H9 (cell line): ENCODE measurements around the gene ZNF674. TPM values are rescaled to one million over a fixed set of nuclear protein-coding genes. Genes with fewer than 3 reads are reported as not detected.

ENCODE experiments used
- DNase-seq: peaks from one replicate; pipeline ENCODE4 v3.0.0-alpha.2; 2017
- H2AFZ ChIP-seq: one replicate; pipeline ENCODE4 v1.6.1; 2013; ENCODE audit warnings: mild to moderate bottlenecking, low read length, control low read depth, moderate library complexity
- H2AK5ac ChIP-seq: 2 replicates; pipeline ENCODE4 v1.6.1; 2013; ENCODE audit warnings: low read length, control low read depth, mixed read lengths; ENCODE audit not compliant: insufficient read length
- H2BK120ac ChIP-seq: one replicate; pipeline ENCODE4 v1.6.1; 2013; ENCODE audit warnings: low read depth, mild to moderate bottlenecking, low read length, control low read depth, inconsistent platforms; ENCODE audit not compliant: poor library complexity, severe bottlenecking
- H2BK12ac ChIP-seq: 2 replicates; pipeline ENCODE4 v1.6.1; 2013; ENCODE audit warnings: low read length, control low read depth, mixed read lengths, low read depth; ENCODE audit not compliant: insufficient read length
- H2BK15ac ChIP-seq: 2 replicates; pipeline ENCODE4 v1.6.1; 2013; ENCODE audit warnings: low read depth, low read length, control low read depth
- H2BK20ac ChIP-seq: one replicate; pipeline ENCODE4 v1.6.1; 2013; ENCODE audit warnings: low read depth, mild to moderate bottlenecking, low read length, control low read depth, inconsistent platforms; ENCODE audit not compliant: poor library complexity, severe bottlenecking
- H2BK5ac ChIP-seq: 2 replicates; pipeline ENCODE4 v1.6.1; 2013; ENCODE audit warnings: low read length, control low read depth, mixed read lengths; ENCODE audit not compliant: insufficient read length
- H3K14ac ChIP-seq: 2 replicates; pipeline ENCODE4 v1.6.1; 2013; ENCODE audit warnings: low read length, control low read depth; ENCODE audit not compliant: insufficient read depth
- H3K18ac ChIP-seq: 2 replicates; pipeline ENCODE4 v1.6.1; 2013; ENCODE audit warnings: low read depth, mild to moderate bottlenecking, mixed read lengths, low read length, control low read depth; ENCODE audit not compliant: insufficient read length
- H3K23ac ChIP-seq: 2 replicates; pipeline ENCODE4 v1.6.1; 2013; ENCODE audit warnings: low read length, control low read depth, mixed read lengths, low read depth; ENCODE audit not compliant: insufficient read length
- H3K23me2 ChIP-seq: 2 replicates; pipeline ENCODE4 v1.6.1; 2013; ENCODE audit warnings: low read depth, mild to moderate bottlenecking, mixed read lengths, low read length, control low read depth; ENCODE audit not compliant: insufficient read length, poor library complexity, severe bottlenecking
- H3K27ac ChIP-seq: 2 replicates; pipeline ENCODE4 v1.5.1; 2013; ENCODE audit warnings: low read length, control low read depth, mixed read lengths, low read depth; ENCODE audit not compliant: insufficient read length
- H3K27me3 ChIP-seq: 2 replicates; pipeline ENCODE4 v1.6.1; 2013; ENCODE audit warnings: low read length, control low read depth, inconsistent platforms; ENCODE audit not compliant: insufficient read depth
- H3K4ac ChIP-seq: 2 replicates; pipeline ENCODE4 v1.6.1; 2013; ENCODE audit warnings: low read depth, mild to moderate bottlenecking, control low read depth, inconsistent platforms, low read length, moderate library complexity
- H3K4me1 ChIP-seq: 2 replicates; pipeline ENCODE4 v1.6.1; 2013; ENCODE audit warnings: low read length, control low read depth, inconsistent platforms; ENCODE audit not compliant: insufficient read depth
- H3K4me2 ChIP-seq: 2 replicates; pipeline ENCODE4 v1.6.1; 2013; ENCODE audit warnings: low read length, control low read depth, mixed read lengths; ENCODE audit not compliant: insufficient read length, insufficient read depth
- H3K56ac ChIP-seq: 2 replicates; pipeline ENCODE4 v1.6.1; 2013; ENCODE audit warnings: low read depth, mild to moderate bottlenecking, mixed read lengths, low read length, control low read depth; ENCODE audit not compliant: insufficient read length
- H3K79me1 ChIP-seq: 2 replicates; pipeline ENCODE4 v1.6.1; 2013; ENCODE audit warnings: low read depth, mild to moderate bottlenecking, moderate library complexity, low read length, control low read depth, inconsistent platforms; ENCODE audit not compliant: insufficient read depth, poor library complexity, severe bottlenecking
- H3K79me2 ChIP-seq: 2 replicates; pipeline ENCODE4 v1.6.1; 2013; ENCODE audit warnings: low read length, control low read depth, inconsistent platforms; ENCODE audit not compliant: insufficient read depth
- H3K9ac ChIP-seq: 2 replicates; pipeline ENCODE4 v1.6.1; 2013; ENCODE audit warnings: low read length, control low read depth, mixed read lengths; ENCODE audit not compliant: insufficient read length; ENCODE audit errors: extremely low read depth
- H3K9me3 ChIP-seq: one replicate; pipeline ENCODE4 v1.6.1; 2013; ENCODE audit warnings: low read depth, low read length, inconsistent platforms; ENCODE audit not compliant: control insufficient read depth
- H3T11ph ChIP-seq: one replicate; pipeline ENCODE4 v1.6.1; 2013; ENCODE audit warnings: mild to moderate bottlenecking, low read length, control low read depth, inconsistent platforms
- H4K20me1 ChIP-seq: one replicate; pipeline ENCODE4 v1.6.1; 2013; ENCODE audit not compliant: control insufficient read depth, insufficient read length, insufficient read depth
- H4K5ac ChIP-seq: 2 replicates; pipeline ENCODE4 v1.6.1; 2013; ENCODE audit warnings: low read depth, mild to moderate bottlenecking, mixed read lengths, low read length, control low read depth; ENCODE audit not compliant: insufficient read length
- H4K8ac ChIP-seq: replicated peaks from 2 replicates; pipeline ENCODE4 v1.6.1; 2013; ENCODE audit warnings: low read length, control low read depth, mixed read lengths, low read depth; ENCODE audit not compliant: insufficient read length
- H4K91ac ChIP-seq: 2 replicates; pipeline ENCODE4 v1.6.1; 2013; ENCODE audit warnings: low read depth, mild to moderate bottlenecking, moderate library complexity, mixed read lengths, low read length, control low read depth; ENCODE audit not compliant: insufficient read length
- H3K27ac Mint-ChIP-seq, 3 experiments: 2 replicates in 2 of 3; 3 replicates in 1 of 3; pipeline ENCODE4 v1.8.0; 2020 to 2021; ENCODE audit warnings: mixed read lengths in 3 of 3, mild to moderate bottlenecking in 1 of 3, moderate library complexity in 1 of 3
- H3K27me3 Mint-ChIP-seq: 2 replicates; pipeline ENCODE4 v1.8.0; 2021; ENCODE audit warnings: low read depth, mild to moderate bottlenecking, moderate library complexity, mixed read lengths
- H3K36me3 Mint-ChIP-seq, 3 experiments: 2 replicates in 2 of 3; 3 replicates in 1 of 3; pipeline ENCODE4 v1.8.0; 2020 to 2021; ENCODE audit warnings: low read depth in 3 of 3, mixed read lengths in 3 of 3; ENCODE audit not compliant: insufficient read depth in 1 of 3
- H3K4me1 Mint-ChIP-seq, 2 experiments: 2 replicates each; pipeline ENCODE4 v1.8.0; 2020; ENCODE audit warnings: mixed read lengths in 2 of 2
- H3K4me3 Mint-ChIP-seq, 2 experiments: 2 replicates in 1 of 2; 3 replicates in 1 of 2; pipeline ENCODE4 v1.8.0; 2020 to 2021; ENCODE audit warnings: mild to moderate bottlenecking in 2 of 2, mixed read lengths in 2 of 2, moderate library complexity in 1 of 2
- H3K9me3 Mint-ChIP-seq, 2 experiments: 2 replicates in 1 of 2; 3 replicates in 1 of 2; pipeline ENCODE4 v1.8.0; 2020; ENCODE audit warnings: mild to moderate bottlenecking in 2 of 2, mixed read lengths in 2 of 2, moderate library complexity in 1 of 2
- CTCF ChIP-seq: fragments of 200-600 bp; sonication (generic); conservative IDR thresholded peaks from 3 replicates; pipeline ENCODE4 v1.8.0; 2021; ENCODE audit warnings: antibody characterized with exemption, mild to moderate bottlenecking
- WGBS: extraction: QIAGEN DNeasy Blood & Tissue Kit; methylation state at CpG from one replicate; pipeline ENCODE4 v1.1.7; 2013; ENCODE audit warnings: missing lambda C conversion rate, low lambda C conversion rate, mixed read lengths; ENCODE audit not compliant: insufficient read length; ENCODE audit errors: extremely low coverage; 5-methylcytosine and 5-hydroxymethylcytosine counted together
- total RNA-seq: library from RNA; stranded (reverse); gene quantifications from 2 replicates; pipeline ENCODE4 v1.2.1, GENCODE V29; 2021

The ZNF674 gene
- total RNA-seq, 1 experiment from 2014 or later: 10.1 TPM

- no peak overlapping the region for H3T11ph ChIP-seq
- H3K79me2 ChIP-seq: no peaks in the 10 kb centered on the region
- H2BK5ac ChIP-seq: no peak overlapping the region
- H4K8ac ChIP-seq: no peak overlapping the region
- Mint-ChIP-seq H3K27ac (no peak overlapping the region), H3K4me3 (no peak overlapping the region), H3K4me1 (peaks cover 0 to 6% of the 10 kb centered on the region in 2 experiments; a peak in 2 of 4 replicates), H3K27me3 (no peaks in the 10 kb centered on the region), H3K9me3 (peaks cover 49 to 56% of the 10 kb centered on the region in 2 experiments), H3K36me3 (peaks cover 35 to 52% (median 48%) of the 10 kb centered on the region in 3 experiments)
- no peak overlapping the region for H4K91ac ChIP-seq
- H3K27me3 ChIP-seq: no peaks in the 10 kb centered on the region
- no peak overlapping the region for H3K4me2 ChIP-seq
- DNase-seq: no peak
- no peaks in the 10 kb centered on the region for H3K23me2 ChIP-seq
- no peak overlapping the region for H2AFZ ChIP-seq
- no peaks in the 10 kb centered on the region; the same call in 1 of the 2 replicates for H3K4me1 ChIP-seq
- H3K4ac ChIP-seq: no peak overlapping the region
- no peak overlapping the region for H2BK12ac ChIP-seq
- no peak overlapping the region for H2BK20ac ChIP-seq
- no peak overlapping the region for H2BK120ac ChIP-seq
- H3K23ac ChIP-seq: no peak overlapping the region
- H3K56ac ChIP-seq: no peak overlapping the region
- no peaks in the 10 kb centered on the region for H3K9me3 ChIP-seq
- WGBS: no CpG with 5 or more reads among the region's 1 CpG
- H3K14ac ChIP-seq: no peak overlapping the region
- no peak overlapping the region for H2BK15ac ChIP-seq
- H3K79me1 ChIP-seq: no peaks in the 10 kb centered on the region
- H4K20me1 ChIP-seq: no peaks in the 10 kb centered on the region
- TF ChIP-seq CTCF: no peak
- H3K9ac ChIP-seq: no peak overlapping the region
- H2AK5ac ChIP-seq: no peak overlapping the region
- no peak overlapping the region for H3K18ac ChIP-seq
- no peak overlapping the region for H3K27ac ChIP-seq
- H4K5ac ChIP-seq: no peak overlapping the region
These were observed 80.0 kb downstream of the ZNF674 start for GRCh38 chrX:46465203-46465602.
